Upper lobe of right lung (tissue), 1 donor: ENCODE data around the gene OGFOD3. TPM values are rescaled to one million over a fixed set of nuclear protein-coding genes. Genes with fewer than 3 reads are reported as not detected.
"Not testable (repeated sequence)": the region's sequence is repeated elsewhere in the genome, so short reads cannot be mapped to it uniquely, and the experiment has no call there.

Source experiments
- ATAC-seq: fragments of 200-7000 bp; cut with Tn5 transposase; one replicate; pipeline ENCODE4 v1.9.1; 2020; ENCODE audit warnings: mild to moderate bottlenecking, moderate library complexity
- DNase-seq: peaks from one replicate; pipeline ENCODE4 v3.0.0-alpha.2; 2020
- H3K27ac ChIP-seq: fragments of 200-600 bp; one replicate; pipeline ENCODE4 v1.8.0; 2022
- H3K27me3 ChIP-seq: fragments of 200-600 bp; one replicate; pipeline ENCODE4 v1.8.0; 2022; ENCODE audit warnings: mild to moderate bottlenecking
- H3K36me3 ChIP-seq: fragments of 200-600 bp; one replicate; pipeline ENCODE4 v1.8.0; 2022
- H3K4me1 ChIP-seq: fragments of 200-600 bp; one replicate; pipeline ENCODE4 v1.8.0; 2022
- H3K4me3 ChIP-seq: fragments of 200-600 bp; one replicate; pipeline ENCODE4 v1.8.0; 2022; ENCODE audit warnings: mild to moderate bottlenecking
- H3K9me3 ChIP-seq: fragments of 200-600 bp; one replicate; pipeline ENCODE4 v1.8.0; 2022
- CTCF ChIP-seq: fragments of 200-600 bp; IDR thresholded peaks from one replicate; pipeline ENCODE4 v1.8.0; 2022; ENCODE audit warnings: antibody characterized with exemption
- intact Hi-C: fragments of 100-400 bp; cut with DNase I; formaldehyde crosslinking; loops from one replicate; pipeline ENCODE4 v1.11.0; 2022
- total RNA-seq: library from RNA; stranded (reverse); fragmentation: NEBNext Ultra II Directional; extraction: Animal tissue kit (Norgen Biotek cat#: 25700); gene quantifications from one replicate; pipeline ENCODE4 v1.2.1, GENCODE V29; 2021
- donor health status: DM: no; HTN: yes; CAD: no; lungs with severe emphysema.

OGFOD3 gene
- total RNA-seq, 1 donor from 2014 or later = 32.7 TPM

DNA sequence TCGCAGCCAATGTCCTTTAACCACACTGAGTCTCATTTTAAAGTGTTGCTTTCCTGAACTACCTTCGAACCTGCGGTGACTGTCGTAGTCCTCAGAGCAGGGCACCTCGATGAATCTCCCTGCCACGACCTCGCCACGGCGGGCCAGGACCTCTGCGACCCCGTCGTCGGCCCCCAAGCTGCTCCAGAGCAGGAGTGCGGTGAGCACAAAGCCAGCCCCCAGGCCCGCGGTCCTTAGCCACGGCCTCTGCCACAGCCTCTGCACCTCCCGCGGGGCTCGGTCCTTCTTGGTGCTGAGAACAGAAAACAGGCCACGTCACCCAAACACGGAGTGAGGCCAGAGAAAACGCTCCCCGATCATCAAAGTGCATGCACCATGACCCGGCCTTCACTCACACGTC, 3.0 kb downstream of the OGFOD3 start:
- no peak for TF ChIP-seq CTCF
- Histone ChIP-seq H3K36me3 (peaks cover 5% of the 10 kb centered on the region), H3K9me3 (no peaks in the 10 kb centered on the region), H3K27me3 (no peaks in the 10 kb centered on the region), H3K4me1 (peaks cover 15% of the 10 kb centered on the region), H3K27ac (no peak overlapping the region), H3K4me3 (no peak overlapping the region)
- DNase-seq = no peak
- intact Hi-C loops = no loop called here
- no peak for ATAC-seq

DNA sequence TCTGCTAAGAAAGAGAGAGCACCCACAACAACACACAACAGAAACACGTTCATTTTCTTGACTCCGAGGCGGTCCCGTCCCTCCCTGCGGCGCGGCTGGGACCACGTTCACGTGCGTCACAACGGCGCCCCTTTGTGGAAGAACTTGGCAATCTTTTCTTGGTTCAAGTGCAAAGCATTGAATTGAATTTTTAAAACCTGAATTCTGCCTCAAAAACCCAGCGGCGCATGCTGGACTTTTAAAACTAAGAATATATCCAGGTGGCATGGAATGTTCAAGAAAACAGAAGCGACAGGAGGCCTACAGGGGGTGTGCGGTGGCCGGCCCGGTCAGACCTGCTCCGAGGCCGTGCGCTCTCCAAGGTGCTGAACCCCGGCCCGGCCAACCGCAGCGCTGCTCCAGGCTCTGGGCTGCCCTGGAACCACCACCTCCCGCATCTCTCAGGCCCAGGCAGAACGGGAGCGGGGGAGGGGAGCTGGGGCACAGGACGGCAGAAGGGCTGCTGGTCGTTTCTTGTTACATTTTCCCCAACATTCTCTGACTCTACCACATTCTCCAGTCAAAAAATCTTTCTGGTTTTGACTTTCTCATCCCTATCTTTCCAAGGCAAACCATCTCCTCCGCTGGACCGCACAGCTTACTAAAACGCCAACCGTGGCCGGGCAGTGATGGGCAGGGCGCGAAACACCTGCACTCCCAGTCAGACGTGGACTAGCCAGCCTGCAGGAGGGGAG, 3.7 kb downstream of the OGFOD3 start:
- intact Hi-C loops = no loop called here
- no peak overlapping the region for H3K4me3 ChIP-seq
- TF ChIP-seq CTCF = peak; percentile 62
- ATAC-seq = peak; percentile 62
- H3K27me3 ChIP-seq = no peaks in the 10 kb centered on the region
- DNase-seq = peak; percentile 86
- no peak overlapping the region for H3K27ac ChIP-seq
- H3K9me3 ChIP-seq = no peaks in the 10 kb centered on the region
- peaks cover under 1% of the 10 kb centered on the region for H3K36me3 ChIP-seq
- peaks cover 12% of the 10 kb centered on the region for H3K4me1 ChIP-seq

DNA sequence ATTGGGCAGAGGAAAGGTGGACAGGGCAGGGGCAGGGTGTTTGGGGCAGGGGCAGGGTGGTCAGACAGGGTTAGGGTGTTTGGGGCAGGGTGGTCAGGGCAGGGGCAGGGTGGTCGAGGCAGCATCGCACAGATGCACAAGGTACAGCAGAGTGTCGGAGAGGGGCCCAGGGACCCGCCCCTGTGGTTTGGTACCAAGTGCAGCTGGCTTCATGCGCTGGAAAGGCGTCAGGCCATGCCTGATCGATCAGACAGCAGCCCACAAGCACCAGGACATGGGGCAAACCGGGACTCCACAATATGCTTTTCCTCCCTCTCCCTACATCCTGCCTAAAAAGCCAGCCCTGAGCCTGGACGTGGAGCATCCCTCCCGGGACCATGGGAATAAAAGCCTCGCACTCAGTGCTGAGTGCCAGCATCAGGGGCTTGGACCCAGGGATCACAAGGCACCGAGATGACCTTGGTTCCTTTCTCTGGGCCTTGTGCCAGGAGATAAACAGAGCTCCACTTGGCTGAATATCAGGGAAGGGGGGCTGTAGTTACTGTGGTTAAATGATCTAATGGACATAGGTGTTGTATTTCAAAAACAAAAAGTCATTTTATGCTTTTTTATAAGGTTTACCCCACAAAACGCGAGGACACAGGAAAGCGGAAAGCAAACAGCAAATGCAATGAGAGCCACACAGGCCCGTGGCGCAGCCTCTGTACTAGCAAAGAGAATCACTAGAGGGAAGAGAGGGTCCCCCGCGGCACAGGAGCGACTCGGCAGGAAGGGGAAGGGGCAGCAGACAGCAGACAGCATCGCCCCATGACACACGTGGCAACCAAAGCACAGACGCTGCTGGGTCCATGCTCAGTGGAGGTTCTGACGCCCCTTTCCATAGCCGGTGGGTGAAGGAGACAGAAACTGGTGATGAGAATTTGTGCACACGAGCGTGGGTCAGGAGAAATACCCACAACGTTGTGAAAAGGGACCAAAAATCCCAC, 5.6 kb downstream of the OGFOD3 start:
- no peak for DNase-seq
- TF ChIP-seq CTCF = no peak
- Histone ChIP-seq H3K27ac (no peak overlapping the region), H3K27me3 (no peaks in the 10 kb centered on the region), H3K36me3 (peaks cover 13% of the 10 kb centered on the region), H3K9me3 (no peaks in the 10 kb centered on the region), H3K4me3 (no peak overlapping the region), H3K4me1 (peaks cover 9% of the 10 kb centered on the region)
- ATAC-seq = no peak
- intact Hi-C loops = no loop called here

- H3K4me1 ChIP-seq, H3K9me3 ChIP-seq, intact Hi-C loops: not testable (repeated sequence)
Measured at GRCh38 chr17:82412081-82412480, 6.3 kb downstream of the OGFOD3 start.

GRCh38 chr17:82411396-82412053, 6.9 kb downstream of the OGFOD3 start:
- Histone ChIP-seq H3K27ac (no peak overlapping the region), H3K9me3 (no peaks in the 10 kb centered on the region), H3K27me3 (no peaks in the 10 kb centered on the region), H3K4me1 (peaks cover 4% of the 10 kb centered on the region), H3K36me3 (peaks cover 13% of the 10 kb centered on the region), H3K4me3 (no peak overlapping the region)
- ATAC-seq (no peak), DNase-seq (no peak)
- no peak for TF ChIP-seq CTCF
- intact Hi-C loops = no loop called here

More at GRCh38 chr17:82412081-82412480, 6.3 kb downstream of the OGFOD3 start:
- H3K27me3 ChIP-seq, H3K4me3 ChIP-seq, DNase-seq, ATAC-seq, H3K27ac ChIP-seq: not testable (repeated sequence)
- peaks cover 13% of the 10 kb centered on the region for H3K36me3 ChIP-seq
